Mesothelial cell of epicardium (in vitro differentiated cells): Measurements from ENCODE around the gene FAM236C. TPM values are rescaled to one million over a fixed set of nuclear protein-coding genes. Genes with fewer than 3 reads are reported as not detected.

Experiments used
- total RNA-seq: library from RNA; stranded (reverse); gene quantifications from 3 replicates; pipeline ENCODE4 v1.2.1, GENCODE V29; 2021

FAM236C gene
- total RNA-seq, 1 donor from 2014 or later: not detected

Other genes starting within 250 kb of the FAM236C start
- gene PHKA1, start 198.3 kb upstream of the FAM236C start, total RNA-seq: 12.9 to 13.6 TPM (median 13.0 TPM) in 3 replicates
- gene DMRTC1B, start 135.7 kb upstream of the FAM236C start, total RNA-seq: 5.7 to 6.1 TPM (median 6.1 TPM) in 3 replicates
- gene FAM236B, start 130.0 kb upstream of the FAM236C start, total RNA-seq: not detected in 3 replicates
- not detected in 3 replicates for gene FAM236D, start 104.4 kb upstream of the FAM236C start, total RNA-seq
- not detected in 3 replicates for gene FAM236A, start 25.6 kb downstream of the FAM236C start, total RNA-seq
- 0.65 to 2.1 TPM (median 0.88 TPM) in 3 replicates for gene DMRTC1, start 31.2 kb downstream of the FAM236C start, total RNA-seq
- gene PABPC1L2B, start 90.3 kb downstream of the FAM236C start, total RNA-seq: not detected in 3 replicates
- gene PABPC1L2A, start 166.9 kb downstream of the FAM236C start, total RNA-seq: not detected in 3 replicates